NB4 (cell line): ENCODE data around the gene MYL4.
"Not testable (repeated sequence)": the region's sequence is repeated elsewhere in the genome, so short reads cannot be mapped to it uniquely, and the experiment has no call there.

Experiments used
- CTCF ChIP-seq: IDR thresholded peaks from one replicate; pipeline ENCODE4 v1.5.1; 2012; ENCODE audit warnings: low read depth, low read length
- MYC ChIP-seq: IDR thresholded peaks from 2 replicates; pipeline ENCODE4 v1.6.1; 2011; ENCODE audit warnings: low read depth, low read length
- POLR2A ChIP-seq: IDR thresholded peaks from 2 replicates; pipeline ENCODE4 v1.6.1; 2011; ENCODE audit warnings: mild to moderate bottlenecking; ENCODE audit not compliant: insufficient read length; ENCODE audit errors: extremely low read depth

GRCh38 chr17:47217279-47217678, 8.1 kb downstream of the MYL4 start:
- not testable (repeated sequence) for TF ChIP-seq POLR2A, CTCF, MYC
